Astrocyte (in vitro differentiated cells and primary cell): ENCODE results near the gene TGM1. TPM values are rescaled to one million over a fixed set of nuclear protein-coding genes. Genes with fewer than 3 reads are reported as not detected.
A peak's percentile ranks its signal among the peaks of the same experiment; 100 is the strongest.

Source experiments
- DNase-seq: peaks from one replicate; pipeline ENCODE4 v3.0.0-alpha.2; 2010; ENCODE audit warnings: low read depth
- FAIRE-seq: peaks from 2 replicates; lab custom pipeline; 2011; peaks lifted over from hg19 to GRCh38; lab: Jason Lieb, UNC
- H2AFZ ChIP-seq: 2 replicates; pipeline ENCODE4 v1.6.0; 2012; ENCODE audit warnings: low read depth, low read length, inconsistent platforms
- H3K27ac ChIP-seq: 2 replicates; pipeline ENCODE4 v1.5.1; 2011; ENCODE audit warnings: low read depth, low read length, inconsistent platforms
- H3K27me3 ChIP-seq: 2 replicates; pipeline ENCODE4 v1.6.0; 2011; ENCODE audit warnings: low read length, inconsistent platforms; ENCODE audit not compliant: insufficient read depth
- H3K36me3 ChIP-seq: 2 replicates; pipeline ENCODE4 v1.5.1; 2011; ENCODE audit warnings: low read length, inconsistent platforms; ENCODE audit not compliant: insufficient read depth
- H3K4me1 ChIP-seq: 2 replicates; pipeline ENCODE4 v1.5.1; 2011; ENCODE audit warnings: low read length, inconsistent platforms; ENCODE audit not compliant: insufficient read depth
- H3K4me2 ChIP-seq: 2 replicates; pipeline ENCODE4 v1.6.0; 2012; ENCODE audit warnings: low read length, inconsistent platforms
- H3K4me3 ChIP-seq: 2 replicates; pipeline ENCODE4 v1.5.1; 2011; ENCODE audit warnings: low read depth, mild to moderate bottlenecking, low read length, inconsistent platforms; ENCODE audit not compliant: insufficient read depth
- H3K79me2 ChIP-seq: 2 replicates; pipeline ENCODE4 v1.6.0; 2012; ENCODE audit warnings: mild to moderate bottlenecking, low read length, inconsistent platforms; ENCODE audit not compliant: insufficient read depth
- H3K9ac ChIP-seq: 2 replicates; pipeline ENCODE4 v1.6.0; 2012; ENCODE audit warnings: mild to moderate bottlenecking, low read length, inconsistent platforms
- H3K9me3 ChIP-seq: 2 replicates; pipeline ENCODE4 v1.5.1; 2012; ENCODE audit warnings: low read depth, mild to moderate bottlenecking, low read length, inconsistent platforms; ENCODE audit not compliant: insufficient read depth
- H4K20me1 ChIP-seq: 2 replicates; pipeline ENCODE4 v1.6.0; 2012; ENCODE audit warnings: low read length, inconsistent platforms; ENCODE audit not compliant: insufficient read depth
- H3K27ac Mint-ChIP-seq: one replicate; pipeline ENCODE4 v1.8.0; 2021; ENCODE audit warnings: mild to moderate bottlenecking, mixed read lengths; ENCODE audit not compliant: unreplicated experiment
- H3K27me3 Mint-ChIP-seq: one replicate; pipeline ENCODE4 v1.8.0; 2021; ENCODE audit warnings: low read depth, mixed read lengths; ENCODE audit not compliant: unreplicated experiment
- H3K36me3 Mint-ChIP-seq: one replicate; pipeline ENCODE4 v1.8.0; 2021; ENCODE audit warnings: low read depth, mixed read lengths; ENCODE audit not compliant: unreplicated experiment
- H3K4me1 Mint-ChIP-seq: one replicate; pipeline ENCODE4 v1.8.0; 2021; ENCODE audit warnings: low read depth, mixed read lengths; ENCODE audit not compliant: unreplicated experiment
- H3K4me3 Mint-ChIP-seq: one replicate; pipeline ENCODE4 v1.8.0; 2021; ENCODE audit warnings: mild to moderate bottlenecking, moderate library complexity, mixed read lengths; ENCODE audit not compliant: unreplicated experiment
- H3K9me3 Mint-ChIP-seq: one replicate; pipeline ENCODE4 v1.8.0; 2021; ENCODE audit warnings: mild to moderate bottlenecking, mixed read lengths; ENCODE audit not compliant: unreplicated experiment
- CTCF ChIP-seq: IDR thresholded peaks from 2 replicates; pipeline ENCODE4 v1.5.1; 2011; ENCODE audit warnings: low read depth, mild to moderate bottlenecking, inconsistent platforms, low read length, moderate library complexity; ENCODE audit not compliant: insufficient read depth
- EZH2 ChIP-seq: IDR thresholded peaks from 2 replicates; pipeline ENCODE4 v1.6.1; 2012; ENCODE audit warnings: mild to moderate bottlenecking, low read length, inconsistent platforms; ENCODE audit not compliant: insufficient read depth
- total RNA-seq: library from RNA; stranded (reverse); gene quantifications from 2 replicates; pipeline ENCODE4 v1.2.1, GENCODE V29; 2021

TGM1 gene
- total RNA-seq, 1 donor from 2014 or later, result 3.8 TPM

GRCh38 chr14:24240110-24240918 is 22.7 kb downstream of the TGM1 start:
- DNase-seq, result no peak
- Mint-ChIP-seq H3K36me3 (peaks cover 39% of the 10 kb centered on the region), H3K9me3 (no peaks in the 10 kb centered on the region), H3K4me1 (peaks cover 42% of the 10 kb centered on the region), H3K27ac (peak overlapping the region; percentile 75), H3K27me3 (no peaks in the 10 kb centered on the region), H3K4me3 (peak overlapping the region; percentile 95)
- Histone ChIP-seq H3K4me2 (peak overlapping the region; percentile 93), H4K20me1 (peaks cover 26% of the 10 kb centered on the region), H3K36me3 (peaks cover 47% of the 10 kb centered on the region), H3K79me2 (peaks cover 52% of the 10 kb centered on the region), H2AFZ (no peak overlapping the region), H3K4me1 (peaks cover 30% of the 10 kb centered on the region), H3K4me3 (no peak overlapping the region), H3K27ac (no peak overlapping the region), H3K9ac (peak overlapping the region; percentile 21), H3K27me3 (no peaks in the 10 kb centered on the region), H3K9me3 (no peaks in the 10 kb centered on the region)
- TF ChIP-seq EZH2 (no peak), CTCF (no peak)
- FAIRE-seq, result no peak

- Histone ChIP-seq H3K79me2 (peaks cover 69% of the 10 kb centered on the region), H2AFZ (no peak overlapping the region), H3K4me2 (peak overlapping the region; percentile 93), H3K36me3 (peaks cover 52% of the 10 kb centered on the region), H3K9ac (no peak overlapping the region), H3K27me3 (no peaks in the 10 kb centered on the region), H4K20me1 (peaks cover 26% of the 10 kb centered on the region), H3K4me3 (no peak overlapping the region), H3K9me3 (no peaks in the 10 kb centered on the region), H3K27ac (no peak overlapping the region), H3K4me1 (peaks cover 36% of the 10 kb centered on the region)
- TF ChIP-seq CTCF (no peak), EZH2 (no peak)
- H3K27me3 Mint-ChIP-seq, result no peaks in the 10 kb centered on the region
- H3K27ac Mint-ChIP-seq, result peak overlapping the region; percentile 29
- DNase-seq (no peak), FAIRE-seq (no peak)
- peaks cover 49% of the 10 kb centered on the region for H3K4me1 Mint-ChIP-seq
- H3K4me3 Mint-ChIP-seq, result peak overlapping the region; percentile 63
- H3K36me3 Mint-ChIP-seq, result peaks cover 39% of the 10 kb centered on the region
- H3K9me3 Mint-ChIP-seq, result no peaks in the 10 kb centered on the region
Observed at GRCh38 chr14:24238527-24239037, 24.4 kb downstream of the TGM1 start.

GRCh38 chr14:24238123-24238522 is 24.9 kb downstream of the TGM1 start:
- TF ChIP-seq CTCF, result no peak
- TF ChIP-seq EZH2, result no peak
- no peaks in the 10 kb centered on the region for H3K27me3 ChIP-seq
- DNase-seq (no peak), FAIRE-seq (no peak)
- Mint-ChIP-seq H3K4me3 (peak overlapping the region; percentile 63), H3K9me3 (no peaks in the 10 kb centered on the region), H3K27ac (peak overlapping the region; percentile 53), H3K27me3 (no peaks in the 10 kb centered on the region), H3K4me1 (peaks cover 50% of the 10 kb centered on the region), H3K36me3 (peaks cover 39% of the 10 kb centered on the region)
- H3K9ac ChIP-seq, result no peak overlapping the region
- no peak overlapping the region for H2AFZ ChIP-seq
- peaks cover 40% of the 10 kb centered on the region for H3K4me1 ChIP-seq
- no peak overlapping the region for H3K27ac ChIP-seq
- H3K36me3 ChIP-seq, result peaks cover 52% of the 10 kb centered on the region
- peaks cover 73% of the 10 kb centered on the region for H3K79me2 ChIP-seq
- no peak overlapping the region for H3K4me3 ChIP-seq
- no peak overlapping the region for H3K4me2 ChIP-seq
- H4K20me1 ChIP-seq, result peaks cover 26% of the 10 kb centered on the region
- no peaks in the 10 kb centered on the region for H3K9me3 ChIP-seq
